Panc1 (cell line): ENCODE data around the gene CD8B. TPM values are rescaled to one million over a fixed set of nuclear protein-coding genes. Genes with fewer than 3 reads are reported as not detected.

Experiments used
- ATAC-seq: fragments of 200-7000 bp; cut with Tn5 transposase; 2 replicates; pipeline ENCODE4 v1.9.1; 2020; ENCODE audit warnings: mild to moderate bottlenecking, moderate library complexity
- BruUV-seq: library from RNA; stranded (reverse); fragments of 400-500 nt; replicated peaks from 2 replicates; lab custom pipeline; 2021; lab: Mats Ljungman, UMichigan
- CTCF ChIA-PET: fragments of 300-600 bp; sonication (Branson Sonifier 250); formaldehyde crosslinking; loops from one replicate; lab custom pipeline; 2022; ENCODE audit warnings: antibody characterized with exemption; lab: Charles Lee
- POLR2A ChIA-PET: fragments of 300-600 bp; sonication (Branson Sonifier 250); formaldehyde crosslinking; loops from one replicate; lab custom pipeline; 2022; ENCODE audit warnings: antibody characterized with exemption; lab: Charles Lee
- DNase-seq: peaks from one replicate; pipeline ENCODE4 v3.0.0-alpha.2; 2010; ENCODE audit warnings: low read depth, low spot score
- H3K27ac ChIP-seq: 2 replicates; pipeline ENCODE4 v1.5.1; 2011; ENCODE audit warnings: mild to moderate bottlenecking, low read length, inconsistent platforms
- H3K27me3 ChIP-seq: fragments of 200-500 bp; sonication (Bioruptor generic); 2 replicates; pipeline ENCODE4 v1.6.0; 2014; ENCODE audit warnings: low read length, inconsistent platforms; ENCODE audit not compliant: control insufficient read depth, insufficient read depth
- H3K36me3 ChIP-seq: fragments of 200-500 bp; sonication (Bioruptor generic); 2 replicates; pipeline ENCODE4 v1.5.1; 2014; ENCODE audit warnings: inconsistent platforms, mild to moderate bottlenecking, low read length, moderate library complexity; ENCODE audit not compliant: control insufficient read depth, insufficient read depth
- H3K4me1 ChIP-seq: 2 replicates; pipeline ENCODE4 v1.5.1; 2011; ENCODE audit warnings: inconsistent platforms, mild to moderate bottlenecking, low read length, moderate library complexity; ENCODE audit not compliant: control insufficient read depth, insufficient read depth
- H3K4me3 ChIP-seq, 2 experiments: 2 replicates each; pipeline ENCODE4 v1.5.1; 2011 to 2012; ENCODE audit warnings: low read depth in 2 of 2, low read length in 2 of 2, mild to moderate bottlenecking in 2 of 2, inconsistent platforms in 1 of 2, moderate library complexity in 1 of 2
- H3K9me3 ChIP-seq: fragments of 200-500 bp; sonication (Bioruptor generic); 2 replicates; pipeline ENCODE4 v1.5.1; 2014; ENCODE audit warnings: low read depth, mild to moderate bottlenecking, inconsistent platforms, low read length, moderate library complexity; ENCODE audit not compliant: control insufficient read depth, insufficient read depth
- POLR2AphosphoS5 ChIP-seq: IDR thresholded peaks from 2 replicates; pipeline ENCODE4 v1.6.1; 2012; ENCODE audit warnings: mild to moderate bottlenecking, low read depth, low read length, moderate library complexity
- SIN3A ChIP-seq: IDR thresholded peaks from 2 replicates; pipeline ENCODE4 v1.6.1; 2012; ENCODE audit warnings: low read depth, mild to moderate bottlenecking, low read length, moderate library complexity, borderline replicate concordance; ENCODE audit not compliant: insufficient read depth
- TCF7L2 ChIP-seq: IDR thresholded peaks from 2 replicates; pipeline ENCODE4 v1.6.1; 2011; ENCODE audit warnings: mild to moderate bottlenecking, low read depth, low read length, inconsistent platforms
- in situ Hi-C: cut with HindIII; loops from 2 replicates; pipeline ENCODE4 v1.10.0; 2016; ENCODE audit warnings: low sequenced_read_pairs, low pct_unique_long_range_greater_than_20kb
- intact Hi-C: fragments of 100-400 bp; cut with micrococcal nuclease; formaldehyde crosslinking; loops from one replicate; pipeline ENCODE4 v1.10.0; 2022; ENCODE audit not compliant: unreplicated experiment
- total RNA-seq: library from RNA; stranded (reverse); gene quantifications from one replicate; pipeline ENCODE4 v1.2.1, GENCODE V29; 2021; ENCODE audit not compliant: unreplicated experiment
- TF ChIP-seq, protein P1 (sequence below): fragments of 450-650 bp; IDR thresholded peaks from 2 replicates; pipeline ENCODE4 v1.5.1; 2017; ENCODE audit warnings: mild to moderate bottlenecking
- TF ChIP-seq, protein P2 (sequence below), 2 experiments: IDR thresholded peaks; 2 replicates each; pipeline ENCODE4 v1.6.1; 2011 to 2012; ENCODE audit warnings: low read depth in 2 of 2, control low read depth in 1 of 2, low read length in 1 of 2, mild to moderate bottlenecking in 1 of 2, moderate library complexity in 1 of 2; ENCODE audit not compliant: insufficient read depth in 1 of 2

CD8B gene
- total RNA-seq, 1 experiment from 2014 or later, result not detected

DNA sequence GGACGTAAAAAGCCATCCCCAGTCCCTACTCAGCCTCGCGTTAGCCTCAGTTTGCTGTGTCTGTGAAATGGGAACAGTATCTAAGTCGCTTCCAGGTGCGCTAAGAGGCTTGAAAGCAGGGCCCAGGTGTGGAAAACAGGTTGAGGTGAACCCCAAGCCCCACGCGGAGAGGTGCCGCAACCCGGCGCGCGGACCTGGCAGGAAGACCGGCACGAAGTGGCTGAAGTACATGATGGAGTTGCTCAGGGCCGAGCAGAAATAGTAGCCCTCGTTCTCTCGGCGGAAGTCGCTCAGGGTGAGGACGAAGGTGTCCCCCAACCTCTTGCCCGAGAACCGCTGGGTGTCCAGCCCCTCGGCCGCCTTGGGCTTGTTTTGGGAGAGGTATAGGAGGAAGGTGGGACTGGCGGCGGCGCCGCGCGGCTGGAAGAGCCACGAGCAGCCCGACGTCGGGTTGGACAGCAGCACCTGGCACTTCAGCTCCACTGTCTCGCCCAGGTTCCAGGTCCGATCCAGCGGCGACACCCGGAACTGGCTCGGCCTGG lies 71.5 kb downstream of the CD8B start:
- Histone ChIP-seq H3K9me3 (no peaks in the 10 kb centered on the region), H3K4me1 (no peaks in the 10 kb centered on the region), H3K27me3 (peaks cover 6% of the 10 kb centered on the region), H3K36me3 (no peaks in the 10 kb centered on the region), H3K4me3 (no peak overlapping the region), H3K27ac (no peak overlapping the region)
- intact Hi-C loops (no loop called here), in situ Hi-C loops (no loop called here)
- CTCF ChIA-PET, result no interaction called here
- no TSS peak for BruUV-seq
- TF ChIP-seq, protein P1, sequence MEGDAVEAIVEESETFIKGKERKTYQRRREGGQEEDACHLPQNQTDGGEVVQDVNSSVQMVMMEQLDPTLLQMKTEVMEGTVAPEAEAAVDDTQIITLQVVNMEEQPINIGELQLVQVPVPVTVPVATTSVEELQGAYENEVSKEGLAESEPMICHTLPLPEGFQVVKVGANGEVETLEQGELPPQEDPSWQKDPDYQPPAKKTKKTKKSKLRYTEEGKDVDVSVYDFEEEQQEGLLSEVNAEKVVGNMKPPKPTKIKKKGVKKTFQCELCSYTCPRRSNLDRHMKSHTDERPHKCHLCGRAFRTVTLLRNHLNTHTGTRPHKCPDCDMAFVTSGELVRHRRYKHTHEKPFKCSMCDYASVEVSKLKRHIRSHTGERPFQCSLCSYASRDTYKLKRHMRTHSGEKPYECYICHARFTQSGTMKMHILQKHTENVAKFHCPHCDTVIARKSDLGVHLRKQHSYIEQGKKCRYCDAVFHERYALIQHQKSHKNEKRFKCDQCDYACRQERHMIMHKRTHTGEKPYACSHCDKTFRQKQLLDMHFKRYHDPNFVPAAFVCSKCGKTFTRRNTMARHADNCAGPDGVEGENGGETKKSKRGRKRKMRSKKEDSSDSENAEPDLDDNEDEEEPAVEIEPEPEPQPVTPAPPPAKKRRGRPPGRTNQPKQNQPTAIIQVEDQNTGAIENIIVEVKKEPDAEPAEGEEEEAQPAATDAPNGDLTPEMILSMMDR, result no peak
- TF ChIP-seq, protein P2, sequence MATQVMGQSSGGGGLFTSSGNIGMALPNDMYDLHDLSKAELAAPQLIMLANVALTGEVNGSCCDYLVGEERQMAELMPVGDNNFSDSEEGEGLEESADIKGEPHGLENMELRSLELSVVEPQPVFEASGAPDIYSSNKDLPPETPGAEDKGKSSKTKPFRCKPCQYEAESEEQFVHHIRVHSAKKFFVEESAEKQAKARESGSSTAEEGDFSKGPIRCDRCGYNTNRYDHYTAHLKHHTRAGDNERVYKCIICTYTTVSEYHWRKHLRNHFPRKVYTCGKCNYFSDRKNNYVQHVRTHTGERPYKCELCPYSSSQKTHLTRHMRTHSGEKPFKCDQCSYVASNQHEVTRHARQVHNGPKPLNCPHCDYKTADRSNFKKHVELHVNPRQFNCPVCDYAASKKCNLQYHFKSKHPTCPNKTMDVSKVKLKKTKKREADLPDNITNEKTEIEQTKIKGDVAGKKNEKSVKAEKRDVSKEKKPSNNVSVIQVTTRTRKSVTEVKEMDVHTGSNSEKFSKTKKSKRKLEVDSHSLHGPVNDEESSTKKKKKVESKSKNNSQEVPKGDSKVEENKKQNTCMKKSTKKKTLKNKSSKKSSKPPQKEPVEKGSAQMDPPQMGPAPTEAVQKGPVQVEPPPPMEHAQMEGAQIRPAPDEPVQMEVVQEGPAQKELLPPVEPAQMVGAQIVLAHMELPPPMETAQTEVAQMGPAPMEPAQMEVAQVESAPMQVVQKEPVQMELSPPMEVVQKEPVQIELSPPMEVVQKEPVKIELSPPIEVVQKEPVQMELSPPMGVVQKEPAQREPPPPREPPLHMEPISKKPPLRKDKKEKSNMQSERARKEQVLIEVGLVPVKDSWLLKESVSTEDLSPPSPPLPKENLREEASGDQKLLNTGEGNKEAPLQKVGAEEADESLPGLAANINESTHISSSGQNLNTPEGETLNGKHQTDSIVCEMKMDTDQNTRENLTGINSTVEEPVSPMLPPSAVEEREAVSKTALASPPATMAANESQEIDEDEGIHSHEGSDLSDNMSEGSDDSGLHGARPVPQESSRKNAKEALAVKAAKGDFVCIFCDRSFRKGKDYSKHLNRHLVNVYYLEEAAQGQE (IDR thresholded peaks at IDR 0.05; ENCODE audit: insufficient read depth in 1 of 2, low read depth in 2 of 2, low read length in 1 of 2), result peak in 1 of 2 experiments; percentile 17; a peak in 1 of 4 replicates
- TF ChIP-seq SIN3A, result no peak
- POLR2A ChIA-PET, result interaction anchor here (0.6 kb wide), 1 partner anchor 18 kb away, joined by 5 read pairs; no protein-coding TSS in a partner anchor
- DNase-seq (no peak), ATAC-seq (peak; percentile 65)

DNA sequence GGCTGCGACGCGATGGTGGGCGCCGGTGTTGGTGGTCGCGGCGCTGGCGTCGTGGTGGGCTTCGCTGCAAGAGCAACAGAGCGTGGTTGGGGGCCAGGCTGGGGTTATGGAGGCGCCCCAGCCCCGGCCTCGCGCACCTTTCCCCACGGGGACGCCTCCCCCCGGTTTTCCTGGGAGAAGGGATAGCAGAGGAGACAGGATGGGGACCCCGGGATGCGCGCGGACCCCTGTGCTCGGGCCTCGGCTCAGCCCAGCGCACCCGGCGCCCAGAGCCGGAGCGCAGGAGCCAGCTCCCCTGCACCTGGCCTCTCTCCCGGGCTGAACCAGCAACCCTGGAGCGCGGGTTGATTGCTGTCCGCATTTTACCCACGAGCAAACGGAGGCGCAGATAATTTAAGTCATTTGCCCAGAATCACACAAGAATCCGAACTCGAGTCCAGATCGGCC lies 72.0 kb downstream of the CD8B start:
- POLR2A ChIA-PET, result no interaction called here
- H3K27me3 ChIP-seq, result peaks cover 6% of the 10 kb centered on the region

More for the DNA sequence above, 72.0 kb downstream of the CD8B start:
- DNase-seq (no peak), ATAC-seq (no peak)
- BruUV-seq, result no TSS peak
- in situ Hi-C loops (no loop called here), intact Hi-C loops (no loop called here)
- no peak overlapping the region for H3K27ac ChIP-seq
- CTCF ChIA-PET, result no interaction called here
- TF ChIP-seq, protein P2 (IDR thresholded peaks at IDR 0.05; ENCODE audit: insufficient read depth in 1 of 2, low read depth in 2 of 2, low read length in 1 of 2), result no peak
- no peak for TF ChIP-seq TCF7L2
- no peak for TF ChIP-seq POLR2AphosphoS5
- TF ChIP-seq SIN3A, result no peak
- TF ChIP-seq, protein P1, result no peak
- H3K9me3 ChIP-seq, result no peaks in the 10 kb centered on the region
- H3K4me1 ChIP-seq, result no peaks in the 10 kb centered on the region
- no peaks in the 10 kb centered on the region for H3K36me3 ChIP-seq
- H3K4me3 ChIP-seq, result no peak overlapping the region
